DMS153 (cell line): ENCODE results near the gene RTTN.

Source experiments
- DNase-seq: peaks from one replicate; lab custom pipeline; 2025; lab: John Stamatoyannopoulos, UW

RTTN gene

DNA sequence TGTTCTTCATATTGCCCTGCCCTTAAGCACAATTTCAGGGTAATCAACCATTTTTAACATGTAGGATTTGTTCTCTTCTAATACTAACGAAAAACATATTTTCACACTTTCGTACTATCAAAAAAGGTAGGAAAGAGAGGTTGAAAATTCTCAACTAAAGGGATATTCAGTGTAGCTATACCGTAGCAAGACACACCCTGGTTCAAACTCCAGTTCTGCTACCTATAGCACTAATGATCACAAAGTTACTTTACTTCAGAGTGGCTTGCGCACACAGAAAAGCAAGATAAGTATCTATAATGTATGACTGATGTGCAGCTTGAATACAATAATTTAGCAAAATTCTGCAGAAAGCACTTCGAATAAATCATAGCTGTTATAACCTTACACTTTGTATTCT lies 132.1 kb downstream of the RTTN start:
- DNase-seq: no peak

DNA sequence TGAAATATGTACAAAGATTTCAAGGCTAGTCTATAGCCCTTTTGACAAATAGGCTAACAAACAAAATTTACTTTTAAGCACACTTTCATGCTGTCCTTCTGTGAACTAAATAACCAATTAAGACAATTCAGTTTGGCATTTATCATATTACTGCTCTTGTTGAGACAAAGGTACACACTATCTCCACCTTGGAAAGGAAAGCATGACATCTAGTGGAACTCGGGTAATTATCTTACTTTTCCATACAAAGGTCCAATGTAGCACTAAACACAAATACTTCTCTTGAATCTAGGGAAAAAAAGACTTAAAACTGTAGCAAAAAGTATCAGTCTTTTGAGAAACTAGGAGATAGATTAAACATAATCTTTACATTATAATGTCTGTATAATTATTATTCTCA lies 132.8 kb downstream of the RTTN start:
- peak; percentile 15 for DNase-seq

DNA sequence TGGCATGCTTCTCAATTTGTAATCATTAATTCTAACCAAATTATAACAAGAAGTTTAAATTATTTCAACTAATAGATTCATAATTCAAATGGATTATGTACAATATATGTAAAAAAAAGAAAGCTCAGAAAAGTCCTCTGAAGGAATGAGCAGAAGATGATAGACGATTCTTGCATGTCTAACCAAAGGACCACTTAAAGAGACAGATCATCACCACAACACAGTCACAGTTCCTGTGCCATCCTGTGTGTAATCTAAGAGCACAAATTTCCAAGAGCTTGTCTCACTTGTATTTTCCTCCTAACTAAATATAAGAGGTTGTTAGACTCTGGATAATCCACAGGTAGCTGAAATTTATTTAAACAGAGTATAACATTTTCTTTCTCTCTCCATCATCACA lies 135.5 kb downstream of the RTTN start:
- no peak for DNase-seq

DNA sequence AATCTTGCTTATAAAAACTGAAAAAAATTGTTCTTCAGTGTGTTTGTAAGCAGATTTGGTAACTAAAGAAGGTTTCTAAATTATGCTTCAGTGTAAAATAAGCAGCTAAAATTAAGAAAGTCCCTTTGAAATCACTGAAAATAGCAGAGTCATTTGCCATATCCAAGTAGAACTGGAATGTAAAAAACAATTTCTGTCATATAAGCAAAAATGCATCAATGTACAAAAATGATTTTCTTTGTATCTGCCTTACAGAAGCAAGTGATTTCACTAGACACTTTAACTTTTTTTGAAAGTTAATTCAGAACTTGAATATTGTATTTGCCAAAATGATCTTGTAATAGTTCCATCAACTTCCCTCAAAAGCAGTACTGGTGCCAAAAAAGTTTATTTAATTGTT lies 136.1 kb downstream of the RTTN start:
- DNase-seq: no peak

DNA sequence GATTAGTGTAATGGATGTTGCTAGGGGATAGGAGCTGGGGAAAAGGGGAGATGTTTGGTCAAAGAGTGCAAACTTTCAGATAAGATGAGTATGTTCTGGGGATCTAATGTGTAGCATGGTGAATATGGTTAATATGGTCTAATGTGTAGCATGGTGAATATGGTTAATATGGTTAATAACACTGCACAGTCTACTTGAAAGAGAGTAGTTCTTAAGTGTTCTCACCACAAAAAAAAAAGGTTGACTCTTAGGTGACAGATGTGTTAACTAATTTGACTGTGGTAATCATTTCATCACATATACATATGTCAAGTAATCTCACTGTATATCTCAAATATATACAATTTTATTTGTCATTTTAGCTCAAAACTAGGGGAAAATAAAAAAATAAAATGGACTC lies 136.5 kb downstream of the RTTN start:
- no peak for DNase-seq

DNA sequence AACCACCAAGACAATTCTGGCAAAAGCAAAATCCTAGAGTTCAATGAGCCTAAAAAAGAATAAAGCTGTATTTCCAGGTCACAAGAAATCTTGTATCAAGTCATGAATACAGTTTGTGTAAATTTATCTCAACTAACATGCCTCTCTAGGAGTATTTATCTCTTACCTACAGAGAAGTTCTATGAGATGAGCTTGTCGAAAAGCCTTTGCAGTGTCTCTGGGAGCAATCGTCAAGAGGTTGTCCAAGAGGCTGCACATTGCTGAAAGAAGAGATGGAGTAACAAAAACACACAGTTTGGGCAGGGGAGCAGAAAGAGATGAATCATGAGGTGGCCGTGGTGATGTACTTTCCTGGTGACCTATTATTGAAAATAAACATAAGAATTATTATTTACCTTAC lies 145.8 kb downstream of the RTTN start:
- DNase-seq: no peak

DNA sequence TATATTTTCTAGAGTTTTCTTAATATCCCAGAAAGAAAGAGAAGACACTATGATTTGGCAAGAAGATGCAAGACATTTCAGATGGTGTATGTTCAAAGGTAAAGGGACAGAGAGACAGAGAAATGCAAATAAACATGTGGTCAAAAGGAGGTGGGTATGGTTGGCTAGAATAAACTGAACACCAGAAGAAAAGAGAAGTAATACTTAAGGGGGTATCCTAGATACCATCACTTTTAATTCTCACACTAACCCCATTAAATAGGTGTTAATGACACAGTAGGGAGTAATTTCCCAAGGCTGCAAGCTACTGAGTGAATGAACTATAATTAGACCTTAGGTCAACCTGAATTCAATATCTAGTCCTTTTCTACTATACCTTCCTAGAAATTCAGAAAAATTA lies 146.6 kb downstream of the RTTN start:
- DNase-seq: no peak

DNA sequence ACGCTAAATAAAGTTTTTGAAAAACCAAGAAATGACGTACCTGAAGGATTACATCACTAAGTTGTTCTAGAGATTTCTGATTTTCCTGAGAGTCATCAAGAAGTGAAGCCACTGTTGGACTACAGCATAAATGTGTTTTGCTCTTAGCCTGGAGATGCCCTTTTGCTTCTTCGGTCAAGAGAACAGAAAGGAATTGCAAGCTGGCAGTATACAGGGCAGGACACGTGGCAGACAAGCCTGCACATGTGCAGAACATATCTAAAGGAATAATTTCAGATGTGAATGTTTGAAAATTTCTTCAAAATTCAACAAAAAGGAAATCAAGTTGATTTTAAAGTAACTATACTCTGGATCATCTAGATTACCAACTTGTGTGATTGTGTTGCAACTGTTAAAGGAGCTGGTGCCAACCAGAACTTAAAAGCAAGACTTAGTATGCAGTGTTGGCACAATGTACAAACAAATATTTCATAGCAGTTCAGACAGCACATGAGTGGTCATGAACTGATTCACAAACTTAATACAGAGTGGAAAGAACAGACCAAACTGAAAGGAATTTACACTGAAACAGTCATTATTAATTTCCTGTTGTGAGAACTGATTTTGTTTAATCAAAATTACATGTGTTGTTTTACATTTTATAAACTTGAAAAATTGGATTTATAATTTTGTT lies 157.4 kb downstream of the RTTN start:
- no peak for DNase-seq

DNA sequence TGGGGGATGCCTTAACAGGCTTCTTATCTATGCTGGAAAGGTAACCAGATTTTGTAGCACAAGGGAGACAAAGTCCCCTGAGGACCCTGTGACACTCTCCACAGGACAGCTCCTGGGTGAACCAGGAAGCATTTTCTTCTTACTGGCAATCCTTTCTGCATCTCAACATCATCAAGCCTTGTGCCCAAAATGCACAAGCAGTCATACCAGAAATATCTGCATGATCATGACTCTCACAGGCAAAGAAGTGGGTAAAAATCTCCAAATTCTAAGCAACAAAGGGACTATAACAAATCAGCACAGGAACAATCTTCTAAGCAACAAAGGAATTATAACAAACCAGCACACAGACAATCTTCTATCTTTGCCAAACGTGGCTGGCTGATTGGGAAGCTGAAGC lies 158.7 kb downstream of the RTTN start:
- DNase-seq: no peak

DNA sequence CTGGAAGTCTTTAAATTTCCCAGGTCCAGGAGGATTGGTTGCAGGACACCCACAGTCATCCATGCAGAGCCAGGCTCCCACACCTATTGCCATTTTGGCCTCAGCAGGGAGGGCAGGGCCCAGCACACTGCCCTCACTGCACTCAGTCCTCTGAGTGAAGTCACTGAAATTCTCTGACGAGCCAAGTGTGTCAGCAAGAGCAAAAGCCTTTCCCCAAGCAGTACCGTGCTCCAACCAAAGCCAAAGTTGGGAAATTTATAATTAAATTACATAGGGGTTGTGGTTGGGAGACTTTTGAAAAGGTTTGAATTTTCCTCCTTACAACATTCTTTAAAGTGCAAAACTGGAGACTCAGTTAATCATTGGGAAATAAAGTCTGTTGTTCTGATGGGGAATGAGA lies 159.3 kb downstream of the RTTN start:
- DNase-seq: no peak

DNA sequence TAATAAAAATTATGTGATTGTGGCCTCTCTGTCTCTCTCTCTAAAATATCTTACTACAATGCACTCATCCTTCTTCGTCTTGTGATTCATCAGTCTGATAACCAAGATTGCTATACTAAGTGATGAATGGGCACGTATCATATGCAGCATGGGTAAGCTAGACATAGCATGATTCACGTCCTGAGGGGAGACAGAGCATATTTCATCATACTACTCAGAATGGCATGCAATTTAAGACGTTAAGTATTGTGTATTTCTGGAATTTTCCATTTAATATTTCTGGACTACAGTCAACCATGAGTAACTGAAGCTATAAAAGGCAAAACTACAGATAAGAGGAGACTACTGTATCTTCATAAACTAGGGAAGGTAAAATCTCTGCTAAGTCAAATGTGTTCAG lies 160.9 kb downstream of the RTTN start:
- no peak for DNase-seq

DNA sequence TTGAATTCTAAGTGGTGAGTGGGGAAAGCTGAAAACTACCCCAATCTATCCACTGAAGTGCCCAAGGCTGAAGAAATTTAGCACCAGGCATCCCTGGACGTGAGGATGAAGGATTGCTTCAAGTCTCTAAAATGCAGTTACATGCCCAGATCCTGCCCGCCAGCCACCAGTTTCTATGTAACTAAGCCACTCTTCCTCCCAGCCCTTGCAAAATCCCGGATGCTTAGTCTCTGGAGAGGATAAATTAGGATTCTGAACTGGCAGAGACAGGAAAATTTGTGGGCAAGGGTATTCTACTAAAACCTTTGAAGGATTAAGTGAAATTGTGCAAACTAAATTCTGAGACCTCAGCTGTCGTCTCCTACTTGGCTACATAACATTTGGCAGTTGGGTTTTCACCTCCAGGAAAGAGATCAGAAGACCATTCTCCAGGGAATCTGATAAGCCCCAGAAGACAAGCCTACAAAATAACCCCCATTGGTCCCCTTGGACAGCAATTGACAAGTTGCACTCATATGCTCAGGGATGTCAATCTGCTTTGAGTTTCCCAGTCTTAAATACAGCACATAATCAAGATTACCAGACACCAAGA lies 163.9 kb downstream of the RTTN start:
- DNase-seq: no peak

DNA sequence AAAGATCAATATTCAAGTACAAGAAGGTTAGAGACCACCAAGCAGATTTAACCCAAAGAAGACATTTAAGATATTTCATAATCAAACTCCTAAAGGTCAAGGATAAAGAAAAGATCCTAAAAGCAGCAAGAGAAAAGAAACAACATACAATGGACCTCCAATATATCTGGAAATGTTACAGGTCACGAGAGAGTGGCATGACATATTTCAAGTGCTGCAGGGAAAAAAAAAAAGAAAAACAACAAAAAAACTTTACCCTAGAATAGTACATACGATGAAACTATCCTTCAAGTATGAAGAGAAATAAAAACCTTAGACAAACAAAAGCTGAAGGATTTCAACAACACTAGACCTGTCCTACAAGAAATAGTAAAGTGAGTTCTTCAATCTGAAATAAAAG lies 166.3 kb downstream of the RTTN start:
- no peak for DNase-seq

DNA sequence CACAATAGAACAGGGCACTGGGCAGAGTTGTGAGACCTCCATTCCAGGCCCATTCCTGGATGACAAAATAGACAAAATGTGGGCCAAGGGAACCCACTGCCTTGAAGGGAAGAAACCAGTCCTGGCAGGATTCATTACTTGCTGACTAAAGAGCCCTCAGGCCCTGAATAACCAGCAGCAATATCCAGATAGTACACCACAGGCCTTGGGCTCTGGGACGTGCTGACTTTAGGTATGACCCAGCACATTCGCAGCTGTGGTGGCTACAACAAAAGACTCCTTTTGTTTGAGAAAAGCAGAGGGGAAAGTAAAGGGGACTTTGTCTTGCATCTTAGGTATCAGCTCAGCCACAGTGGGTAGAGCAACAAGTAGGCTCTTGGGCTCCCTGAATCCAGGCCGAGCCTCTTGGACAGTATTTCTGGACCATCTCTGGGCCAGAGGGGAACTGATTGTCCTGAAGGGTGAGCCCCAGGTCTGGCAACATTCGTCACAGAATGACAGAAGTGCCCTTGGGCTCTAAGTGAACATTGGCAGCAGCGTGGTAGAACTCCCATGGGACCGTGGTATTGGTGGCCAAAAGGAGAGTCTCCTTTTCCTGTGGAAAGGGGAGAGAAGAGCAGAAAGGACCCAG lies 167.9 kb downstream of the RTTN start:
- DNase-seq: no peak

DNA sequence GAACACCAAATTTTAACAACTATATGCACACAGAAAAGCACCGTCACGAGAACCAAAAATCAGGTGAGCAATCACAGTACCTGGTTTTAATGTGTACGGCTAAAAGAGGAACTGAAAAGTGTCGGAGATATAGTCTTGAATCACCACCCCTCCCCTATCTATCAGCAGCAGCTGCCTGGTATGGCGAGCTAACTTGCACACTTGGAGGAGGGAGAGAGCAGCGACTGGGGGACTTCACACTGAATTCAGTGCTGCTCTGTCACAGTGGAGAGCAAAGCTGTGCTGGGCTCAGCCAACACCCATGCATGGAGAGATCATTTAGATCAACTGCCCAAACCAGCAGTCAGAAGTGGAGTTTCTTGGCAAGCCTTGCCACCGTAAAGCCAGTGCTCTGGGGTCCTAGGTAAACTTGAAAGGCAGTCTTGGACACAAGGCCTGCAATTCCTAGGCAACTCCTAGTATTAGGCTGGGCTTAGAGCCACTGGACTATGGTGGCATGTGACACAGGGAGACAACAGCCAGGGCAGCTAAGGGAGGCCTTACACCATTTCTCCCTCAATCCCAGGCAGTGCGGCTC lies 168.6 kb downstream of the RTTN start:
- DNase-seq: no peak

DNA sequence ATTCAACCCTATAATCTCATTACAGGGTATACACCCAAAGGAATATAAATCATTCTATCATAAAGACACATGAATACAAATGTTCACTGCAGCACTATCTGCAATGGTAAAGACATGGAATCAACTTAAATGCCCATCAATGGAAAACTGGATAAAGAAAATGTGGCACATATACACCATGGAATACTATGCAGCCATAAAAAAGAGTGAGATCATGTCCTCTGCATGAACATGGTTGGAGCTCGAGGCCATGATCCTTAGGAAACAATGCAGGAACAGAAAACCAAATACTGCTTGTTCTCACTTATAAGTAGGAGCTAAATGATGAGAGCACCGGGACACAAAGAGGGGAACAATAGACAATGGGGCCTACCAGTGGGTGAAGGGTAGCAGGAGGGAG lies 169.3 kb downstream of the RTTN start:
- DNase-seq: no peak

DNA sequence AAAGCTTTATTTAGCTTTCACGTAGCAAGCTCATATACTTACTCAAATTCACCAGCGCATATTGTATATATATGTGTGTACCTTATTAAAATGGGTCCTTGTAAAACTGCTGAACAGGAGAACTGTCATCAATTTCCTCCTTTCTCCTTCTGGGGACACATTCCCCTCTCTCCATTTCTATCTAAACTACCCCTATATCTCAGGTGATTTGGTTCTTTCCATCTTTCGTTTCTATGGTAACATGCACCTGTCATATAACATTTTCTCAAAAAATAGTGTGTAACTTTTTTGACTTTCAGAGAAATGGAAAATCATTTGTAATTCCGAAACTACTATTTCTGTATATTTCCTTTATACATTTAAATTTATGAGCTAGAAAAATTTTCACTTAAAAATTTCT lies 174.3 kb downstream of the RTTN start:
- no peak for DNase-seq

DNA sequence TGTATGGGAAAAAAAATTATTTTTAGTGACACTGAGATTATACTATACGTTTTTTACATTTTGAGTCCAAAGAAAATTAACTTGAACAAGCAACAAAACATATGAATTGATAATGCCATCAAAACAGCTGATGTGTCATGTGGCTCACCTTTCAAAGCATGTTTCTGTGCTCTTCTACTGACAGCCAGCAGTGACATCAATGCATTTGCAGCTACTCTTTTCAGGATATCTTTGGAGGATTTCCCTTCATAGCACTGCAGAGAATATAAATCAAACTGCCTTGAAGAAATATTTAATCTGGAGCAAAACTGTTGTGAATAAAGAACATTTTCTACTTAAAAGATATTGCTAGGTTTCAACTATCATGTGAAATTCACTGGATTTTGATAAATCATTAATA lies 174.8 kb downstream of the RTTN start:
- DNase-seq: no peak

DNA sequence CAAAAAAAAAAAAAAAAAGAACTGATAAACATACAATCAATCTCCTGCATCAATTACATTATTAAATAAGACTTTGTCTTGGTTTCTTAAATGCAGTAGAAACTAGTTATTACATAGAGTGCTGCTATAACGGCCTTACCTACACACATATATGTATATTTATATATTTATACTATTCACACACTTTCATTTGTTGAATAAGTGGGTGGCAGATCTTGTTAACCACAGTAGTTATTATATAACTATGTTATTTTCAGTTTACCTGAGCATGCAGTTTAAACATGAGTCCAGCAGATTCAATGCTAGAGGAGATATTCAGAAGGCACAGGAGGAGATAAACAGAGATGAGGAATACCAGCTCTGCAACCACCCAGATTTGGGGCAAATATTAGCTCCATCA lies 176.3 kb downstream of the RTTN start:
- DNase-seq: no peak

DNA sequence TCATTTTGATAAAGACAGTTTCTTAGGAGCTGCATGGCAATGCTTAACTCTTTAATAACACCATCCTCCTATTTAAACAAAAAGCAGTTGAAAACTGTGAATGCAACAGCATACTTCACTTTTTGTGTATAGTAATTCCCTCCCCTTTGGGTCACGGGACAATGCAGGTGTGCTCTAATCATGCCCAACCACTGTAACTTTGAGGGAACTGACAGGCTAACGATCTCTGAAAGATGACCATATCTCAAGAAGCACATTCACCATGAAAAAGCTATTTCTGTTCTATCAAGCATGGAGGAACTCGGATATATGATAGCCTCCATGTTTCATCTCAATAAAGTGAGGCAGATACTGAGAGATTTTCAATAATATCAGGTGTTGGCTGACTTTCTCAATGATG lies 176.8 kb downstream of the RTTN start:
- DNase-seq: no peak

DNA sequence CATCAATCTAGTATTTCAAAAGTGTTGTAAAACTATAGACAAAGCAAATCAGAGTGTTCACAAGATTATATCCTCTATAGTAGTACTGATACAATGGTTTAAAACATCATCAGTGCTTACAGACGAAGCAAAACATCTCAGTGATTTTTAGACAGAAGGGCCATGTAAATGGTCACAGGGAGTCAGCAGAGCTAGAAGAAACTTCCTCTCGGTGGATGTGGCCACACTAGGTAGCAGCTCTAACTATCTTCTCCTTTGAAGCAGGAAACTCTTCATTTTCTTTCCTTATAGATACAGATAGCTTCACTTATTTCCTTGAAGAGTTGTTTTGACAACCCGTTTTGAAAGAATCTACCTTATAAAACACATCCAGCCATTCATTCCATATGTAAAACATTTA lies 177.4 kb downstream of the RTTN start:
- DNase-seq: no peak

DNA sequence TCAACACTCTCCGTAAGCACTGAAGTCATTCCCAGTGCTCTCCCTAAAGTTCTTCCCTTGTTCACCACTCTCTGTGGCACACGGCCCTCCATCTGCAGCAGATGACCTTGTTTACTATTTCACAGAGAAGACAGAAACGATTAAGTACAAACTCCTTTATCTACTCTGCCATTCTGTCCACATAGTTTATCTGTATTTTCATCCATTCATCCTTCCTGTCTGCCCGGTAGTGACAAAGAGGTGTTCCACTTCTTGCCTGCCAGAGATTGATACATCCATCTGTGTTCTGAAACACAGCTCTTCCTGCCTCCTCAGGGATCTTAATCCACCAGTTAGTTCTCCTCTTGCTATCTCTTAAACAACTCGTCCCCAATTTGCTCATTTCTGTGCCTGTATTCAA lies 179.9 kb downstream of the RTTN start:
- DNase-seq: no peak

DNA sequence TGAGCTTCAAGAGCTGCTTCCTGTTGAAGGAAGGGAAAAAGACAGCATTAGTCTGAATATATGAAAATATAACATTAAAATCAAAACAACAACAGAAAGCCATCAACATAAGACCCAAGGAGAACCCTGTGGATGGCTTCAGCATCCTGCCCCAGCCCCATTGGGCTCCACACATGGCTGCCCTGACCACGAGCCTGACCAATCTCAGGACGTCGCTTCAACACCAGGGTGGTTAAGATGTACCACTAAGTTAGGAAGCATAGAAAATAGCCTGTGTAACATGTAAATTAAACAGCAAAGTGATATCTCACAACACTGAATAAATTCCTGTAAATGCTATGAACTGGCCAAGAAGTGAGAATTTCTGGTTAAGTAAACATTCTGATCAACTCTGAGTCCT lies 180.7 kb downstream of the RTTN start:
- no peak for DNase-seq

DNA sequence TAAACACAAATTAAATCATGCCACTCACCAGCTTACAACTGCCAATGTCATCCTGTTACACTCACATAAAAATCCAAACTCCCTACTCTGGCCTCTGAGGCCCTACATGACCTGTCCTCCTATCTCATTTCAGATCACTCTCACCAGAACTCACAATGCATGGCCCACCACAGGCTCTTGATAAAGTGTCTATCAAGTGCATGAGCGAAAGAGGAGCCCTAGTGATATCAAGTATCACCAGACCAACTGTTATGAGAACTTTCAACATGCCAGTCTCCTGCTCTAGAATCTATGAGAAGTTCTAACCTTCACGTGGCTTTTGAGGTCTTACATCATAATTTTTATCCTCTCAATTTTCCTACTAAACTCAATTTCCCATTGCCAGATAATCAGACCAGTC lies 181.4 kb downstream of the RTTN start:
- no peak for DNase-seq
